HG03039 (cell line): ENCODE results near the gene GJB5.
A peak's percentile ranks its signal among the peaks of the same experiment; 100 is the strongest.
"Not testable (repeated sequence)": the region's sequence is repeated elsewhere in the genome, so short reads cannot be mapped to it uniquely, and the experiment has no call there.

ENCODE experiments used
- ATAC-seq: cut with Tn5 transposase; IDR thresholded peaks from one replicate; pipeline ENCODE4 v1.9.1; 2021; ENCODE audit warnings: mild to moderate bottlenecking, moderate library complexity; ENCODE audit not compliant: unreplicated experiment

Gene GJB5

DNA sequence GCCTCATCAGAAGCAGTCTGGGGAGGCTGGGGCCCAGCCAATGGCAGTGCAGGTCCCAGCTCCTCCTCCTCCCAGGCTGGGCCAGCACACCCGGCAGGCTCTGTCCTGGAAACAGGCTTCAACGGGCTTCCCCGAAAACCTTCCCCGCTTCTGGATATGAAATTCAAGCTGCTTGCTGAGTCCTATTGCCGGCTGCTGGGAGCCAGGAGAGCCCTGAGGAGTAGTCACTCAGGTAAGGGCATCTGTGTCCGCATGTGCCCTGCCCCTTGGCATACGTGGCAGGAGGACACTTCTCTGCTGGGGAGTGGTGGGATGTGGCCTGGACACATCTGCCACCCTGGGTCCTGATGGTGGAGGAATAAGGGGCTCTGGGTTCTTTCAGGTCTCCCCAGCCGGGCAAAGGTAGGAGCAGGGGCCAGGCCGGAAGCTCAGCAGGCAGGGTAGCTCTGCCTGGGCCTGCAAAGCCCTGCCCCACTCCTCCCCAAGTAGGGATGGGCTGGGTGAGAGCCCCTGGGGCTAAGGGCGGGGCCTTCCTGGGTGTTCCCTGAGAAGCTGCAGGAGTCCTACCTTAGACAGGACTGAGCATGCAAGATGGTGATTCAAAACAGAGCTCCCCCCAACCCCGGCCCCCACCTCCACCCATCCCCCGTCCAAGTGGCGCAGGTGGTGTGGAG lies at the start of gene GJB5:
Gene GJB5 (plus strand): TSS at position 84 of the 674 bp plus-strand sequence. CDS start 2,284 bp downstream, outside the sequence.
- ATAC-seq: no peak

DNA sequence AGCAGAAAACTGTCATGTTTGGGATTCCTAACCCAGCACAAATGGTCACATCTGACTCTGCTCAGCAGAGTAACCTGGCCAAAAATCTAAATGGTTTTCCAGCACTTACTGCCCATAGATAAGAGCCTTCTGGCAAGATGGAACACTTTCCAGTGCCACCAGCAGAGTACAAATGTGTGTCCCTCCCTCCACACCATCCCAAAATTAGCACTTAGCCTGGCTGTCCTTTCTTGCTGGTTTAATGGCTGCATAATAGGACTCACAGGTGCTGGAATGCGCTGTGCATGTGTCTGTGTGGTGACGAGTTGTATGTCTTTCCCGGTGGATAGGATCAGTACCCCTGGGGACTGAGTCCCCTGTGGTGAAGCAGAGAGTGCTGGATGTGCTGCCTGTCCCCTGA lies 49.8 kb upstream of the GJB5 start:
- no peak for ATAC-seq

DNA sequence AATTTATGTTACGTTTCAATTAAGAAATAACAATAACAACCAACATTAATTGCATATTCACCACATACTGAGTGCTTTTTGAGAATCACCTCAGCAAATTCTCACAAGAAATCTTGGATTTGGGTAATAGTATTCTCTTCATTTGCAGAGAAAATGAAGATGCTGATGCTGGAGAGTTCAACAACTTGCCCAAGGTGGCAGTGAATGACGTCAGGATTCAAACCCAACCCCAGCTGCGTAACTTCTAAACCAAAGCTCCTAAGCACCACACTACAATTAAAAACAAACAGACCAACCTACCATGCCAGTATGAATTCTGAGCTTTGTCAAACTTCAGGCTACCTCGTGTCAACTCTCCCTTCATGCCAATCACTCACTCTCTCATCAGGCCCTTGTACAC lies 46.7 kb upstream of the GJB5 start:
- no peak for ATAC-seq

DNA sequence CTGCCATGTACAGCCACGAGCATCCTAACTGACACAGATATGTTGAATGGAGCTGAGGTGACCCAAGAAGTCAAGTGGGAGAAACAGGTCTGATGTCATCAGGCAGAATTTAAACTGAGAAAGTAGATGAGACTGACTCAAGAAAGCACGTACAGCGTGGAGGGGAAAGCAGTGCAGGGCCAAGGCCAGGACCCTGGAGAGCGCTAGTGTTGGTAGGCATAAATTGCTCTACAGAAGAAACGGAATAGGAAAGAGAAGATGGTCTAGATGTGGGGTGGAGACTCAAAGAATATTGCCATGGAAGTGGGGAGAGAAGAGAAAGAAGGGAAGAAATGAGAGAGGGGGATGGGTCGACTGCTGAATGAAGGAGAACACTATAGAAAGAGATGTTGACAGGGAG lies 45.3 kb upstream of the GJB5 start:
- ATAC-seq: no peak

DNA sequence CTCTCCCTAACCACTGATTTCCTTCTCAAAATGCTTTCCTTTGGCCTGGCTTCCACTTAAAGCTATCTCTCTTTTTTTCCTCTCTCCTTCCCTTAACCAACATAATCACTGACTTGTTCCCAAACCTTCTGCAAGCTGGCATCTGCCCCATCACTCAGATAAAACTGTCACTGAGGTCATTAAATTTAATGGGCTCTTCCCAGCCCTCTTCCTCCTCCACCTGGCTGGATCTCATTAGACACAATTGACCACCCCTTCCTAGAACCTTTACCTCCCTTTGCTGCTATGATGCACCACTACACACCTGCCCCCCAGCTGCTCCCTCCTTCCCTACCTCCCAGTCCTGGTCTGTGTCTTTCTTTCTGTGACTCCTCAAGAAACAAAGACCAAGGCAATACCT lies 44.0 kb upstream of the GJB5 start:
- ATAC-seq: no peak

DNA sequence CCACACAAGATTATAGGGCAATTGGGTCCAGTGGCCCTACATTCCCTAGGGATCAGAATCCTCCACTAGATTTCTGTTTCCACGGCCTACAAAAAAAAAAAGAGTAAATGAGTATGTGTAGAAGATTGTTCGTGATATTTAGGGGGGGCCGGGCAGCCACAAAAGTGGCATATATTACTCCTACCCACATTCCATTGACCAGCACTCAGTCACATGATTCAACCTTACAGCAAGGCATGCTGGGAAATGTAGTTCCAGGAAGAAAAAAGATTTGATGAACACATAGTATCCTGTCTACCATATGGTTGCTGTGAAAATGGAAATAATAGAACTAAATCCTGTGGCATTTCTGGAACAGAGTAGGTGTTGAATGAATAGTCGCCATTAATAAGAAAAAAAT lies 43.4 kb upstream of the GJB5 start:
- no peak for ATAC-seq

DNA sequence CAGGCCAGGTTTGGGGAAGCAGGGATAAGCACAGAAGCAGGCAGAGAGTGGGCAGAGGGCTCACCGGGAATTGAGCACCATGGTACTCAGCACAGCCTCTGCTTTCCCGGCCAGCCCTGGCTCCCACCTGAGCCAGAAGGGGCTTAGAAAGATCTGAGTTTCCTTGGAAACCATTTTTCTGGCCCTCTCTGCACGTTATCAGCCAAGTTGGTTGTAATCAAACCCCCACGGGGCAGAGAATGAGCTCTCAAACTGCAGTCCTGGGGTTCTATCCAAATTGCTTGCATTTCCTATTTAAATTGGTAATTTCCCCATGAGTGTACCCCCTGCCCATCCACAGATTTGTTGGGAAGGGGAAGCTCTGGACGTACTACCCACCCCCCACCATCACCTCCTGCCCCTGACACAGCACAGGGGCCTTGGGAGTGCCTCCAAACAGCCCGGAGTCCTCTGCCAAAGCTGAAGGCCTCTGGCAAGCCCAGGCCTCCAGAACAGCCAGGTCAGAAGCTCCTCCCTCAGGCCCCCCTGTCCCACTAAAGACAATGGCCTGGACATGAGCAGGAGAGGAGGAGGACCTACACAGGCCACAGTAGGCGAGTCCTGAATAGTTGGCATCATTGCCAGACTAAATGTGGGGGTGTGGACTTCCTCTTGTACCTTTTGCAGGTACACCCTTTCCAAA lies 42.7 kb upstream of the GJB5 start:
- ATAC-seq: no peak

DNA sequence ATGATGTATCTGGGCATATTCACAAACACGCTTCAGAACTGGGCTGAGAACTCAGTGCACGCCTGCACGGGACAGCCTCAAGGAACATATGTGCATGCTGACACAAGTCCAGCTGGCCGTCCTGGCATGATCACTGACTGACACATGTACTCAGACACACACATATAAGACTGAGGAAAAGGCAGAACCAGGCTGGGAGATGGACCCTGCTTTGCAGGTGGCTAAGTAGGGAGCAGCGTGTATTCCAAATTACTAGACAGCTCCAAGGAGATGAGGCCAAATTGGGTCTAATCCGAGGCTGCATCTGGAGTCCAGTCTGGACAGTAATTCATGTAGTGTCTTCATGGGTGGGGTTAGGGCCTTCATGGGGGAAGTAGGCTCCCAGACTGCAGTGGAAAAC lies 41.4 kb upstream of the GJB5 start:
- ATAC-seq: no peak

DNA sequence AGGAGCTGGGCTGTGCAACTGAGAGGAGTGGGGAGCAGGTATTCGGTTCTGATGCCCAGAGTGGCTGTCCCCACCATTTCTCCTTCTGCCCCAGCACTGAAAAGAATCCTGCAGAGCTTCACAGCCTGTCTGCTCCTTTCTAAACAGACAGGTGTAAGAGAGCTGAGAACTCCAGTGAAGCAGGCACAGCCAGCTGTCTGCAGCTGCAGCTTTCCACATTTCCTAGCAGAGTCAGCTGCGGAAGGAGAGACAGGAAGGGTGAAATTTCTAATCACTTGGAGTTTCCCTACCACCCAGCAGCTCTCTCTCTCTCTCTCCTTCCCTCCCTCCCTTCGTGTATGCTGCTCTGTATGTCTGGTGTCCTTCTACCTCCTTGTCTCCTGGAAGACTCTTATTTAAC lies 40.5 kb upstream of the GJB5 start:
- no peak for ATAC-seq

DNA sequence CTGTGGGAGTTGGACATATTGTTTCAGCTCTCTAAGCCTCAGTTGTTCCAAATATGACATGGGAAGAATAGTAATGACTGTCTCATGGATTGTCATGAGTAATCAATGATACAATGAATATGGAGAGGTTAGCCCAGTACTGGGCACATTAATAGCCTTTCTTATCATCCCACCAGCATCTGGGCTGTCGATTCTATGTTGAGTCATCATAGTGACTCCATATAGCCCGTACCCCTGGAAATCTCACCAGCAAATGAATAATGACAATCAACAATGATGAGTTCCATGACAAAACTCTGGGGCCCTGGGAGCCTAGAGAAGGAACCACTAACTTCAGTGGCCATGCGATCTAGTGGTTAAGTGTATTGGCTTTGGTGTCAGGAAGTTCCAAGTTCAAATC lies 39.7 kb upstream of the GJB5 start:
- ATAC-seq: no peak

DNA sequence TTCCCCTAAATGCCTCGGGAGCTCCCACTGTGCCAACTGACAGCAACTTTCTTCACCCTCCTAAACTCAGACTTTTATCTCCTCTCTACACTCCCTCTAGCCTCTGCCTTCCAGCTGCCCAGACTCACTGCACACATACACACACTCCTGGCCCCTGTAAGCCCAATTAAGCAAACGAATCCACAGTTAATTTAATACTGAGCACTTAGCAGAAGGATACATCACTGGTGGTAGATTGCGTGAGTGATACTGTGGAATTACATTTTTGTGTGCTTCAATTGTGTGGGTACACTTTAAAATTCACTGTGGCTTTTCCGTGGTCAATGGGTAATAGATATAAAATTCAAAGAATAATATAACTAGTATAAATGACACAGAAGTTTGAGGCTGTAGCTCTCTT lies 33.6 kb upstream of the GJB5 start:
- no peak for ATAC-seq

DNA sequence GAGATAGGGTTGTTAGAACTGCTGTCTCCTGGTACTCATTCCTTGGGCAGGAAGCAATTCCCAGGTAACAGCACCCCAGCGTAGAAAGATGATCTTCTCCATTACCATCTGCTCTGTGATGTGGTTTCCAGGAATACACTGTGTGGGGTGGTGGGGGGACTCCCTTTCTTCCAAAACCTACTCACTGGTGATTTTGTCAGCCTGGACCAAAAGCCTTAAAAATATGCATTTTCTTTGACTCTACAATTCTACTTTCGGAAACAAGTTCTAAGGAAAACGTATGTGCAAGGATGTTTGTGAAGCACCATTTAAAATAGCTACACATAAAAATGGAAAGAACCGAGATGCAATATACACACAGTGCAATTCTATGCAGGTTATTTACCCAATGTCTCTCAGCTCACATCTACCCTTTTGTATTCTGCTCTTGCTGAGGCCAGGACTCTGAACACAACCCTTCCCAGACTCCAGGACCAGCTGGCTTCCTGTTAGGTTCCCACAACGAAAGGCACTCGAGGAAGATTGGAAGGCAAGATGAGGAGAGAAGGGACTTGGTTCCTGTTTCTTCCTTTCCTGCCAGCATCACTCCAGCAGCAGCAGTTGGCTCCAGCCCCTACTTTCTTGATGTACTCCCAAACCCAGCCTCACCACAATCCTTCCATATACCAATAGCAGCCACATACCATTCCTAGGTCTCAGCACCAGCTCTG lies 33.0 kb upstream of the GJB5 start:
- no peak for ATAC-seq

DNA sequence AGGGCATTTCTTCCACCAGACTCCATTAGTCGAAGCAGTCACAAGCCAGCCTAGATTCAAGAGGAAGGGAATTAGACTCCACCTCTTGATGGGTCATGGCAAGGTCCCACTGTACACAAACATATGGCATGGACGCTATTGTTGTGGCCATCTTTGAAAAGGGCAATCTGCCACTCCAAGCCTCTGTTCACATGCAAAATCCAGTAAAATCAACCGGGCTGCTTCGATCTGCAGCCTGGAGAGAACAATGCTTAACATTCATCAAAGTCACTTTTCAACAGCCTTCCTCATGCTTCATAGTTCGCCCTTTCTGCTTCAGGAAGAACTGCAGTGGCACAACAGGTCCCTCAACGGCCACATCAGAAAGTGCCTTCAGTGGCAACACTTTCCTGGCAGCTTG lies 28.0 kb upstream of the GJB5 start:
- no peak for ATAC-seq

DNA sequence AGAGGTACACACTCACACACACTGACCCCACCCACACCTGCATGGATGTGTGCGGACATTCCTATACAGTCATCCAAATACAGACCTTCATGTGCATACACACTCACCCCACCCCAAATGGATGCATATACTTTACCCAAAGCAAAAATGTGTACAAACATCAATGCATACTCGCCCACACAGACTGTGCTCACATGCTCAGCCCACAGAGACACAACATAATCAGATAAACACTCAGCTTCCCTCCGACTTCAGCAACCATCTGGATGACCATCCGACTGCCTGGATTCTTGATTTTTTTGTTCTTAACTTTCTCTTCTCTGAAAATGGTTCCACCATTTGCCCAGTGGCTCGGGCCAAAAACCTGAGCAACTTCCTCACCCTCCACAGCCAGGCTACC lies 24.4 kb upstream of the GJB5 start:
- no peak for ATAC-seq

DNA sequence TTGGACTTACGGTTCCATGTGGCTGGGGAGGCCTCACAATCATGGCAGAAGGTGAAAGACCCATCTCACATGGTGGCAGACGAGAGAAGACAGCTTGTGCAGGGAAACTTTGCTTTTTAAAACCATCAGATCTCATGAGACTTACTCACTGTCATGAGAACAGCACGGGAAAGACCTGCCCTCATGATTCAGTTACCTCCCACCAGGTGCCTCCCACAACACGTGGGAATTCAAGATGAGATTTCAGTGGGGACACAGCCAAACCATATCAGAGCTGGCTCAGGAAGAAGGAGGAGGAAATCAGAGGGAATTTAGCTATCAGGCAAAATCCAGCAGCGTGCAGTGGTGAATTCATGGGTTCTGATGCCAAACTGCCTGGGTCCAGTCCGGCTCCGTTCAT lies 22.0 kb upstream of the GJB5 start:
- not testable (repeated sequence) for ATAC-seq

DNA sequence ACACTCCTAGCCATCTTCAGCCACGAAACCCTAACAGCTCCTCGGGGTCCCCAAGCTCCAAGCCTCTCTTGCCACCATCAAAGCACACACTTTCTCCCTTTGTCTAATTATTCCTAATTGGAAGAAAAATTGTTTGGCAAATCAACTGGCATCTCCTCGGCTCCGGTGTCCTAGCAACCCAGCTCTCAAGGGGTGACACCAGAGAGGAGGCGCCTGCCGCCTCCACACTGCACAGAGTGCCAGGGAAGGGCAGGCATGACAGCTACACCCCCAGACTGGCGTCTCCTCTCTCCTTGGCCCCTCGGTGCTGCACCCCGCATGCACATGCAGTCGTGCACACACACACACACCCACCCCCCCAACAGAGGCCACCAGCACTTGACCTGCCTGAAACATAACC lies 18.2 kb upstream of the GJB5 start:
- no peak for ATAC-seq

DNA sequence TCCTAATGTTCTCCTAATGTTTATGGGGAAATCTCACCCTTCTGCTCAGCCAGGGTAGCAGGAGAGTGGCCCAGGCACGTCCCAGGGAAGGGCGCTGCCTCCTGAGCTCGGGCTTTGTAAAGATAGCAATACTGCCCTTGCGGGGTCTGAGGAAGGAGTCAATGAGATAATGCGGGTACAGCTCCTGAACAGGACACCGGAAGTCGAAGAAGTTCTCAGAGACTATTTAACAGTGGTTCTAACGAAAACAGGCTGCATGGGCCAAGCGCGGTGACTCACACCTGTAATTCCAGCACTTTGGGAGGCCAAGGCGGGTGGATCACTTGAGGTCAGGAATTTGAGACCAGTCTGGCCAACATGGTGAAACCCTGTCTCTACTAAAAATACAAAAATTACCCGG lies 17.6 kb upstream of the GJB5 start:
- ATAC-seq: not testable (repeated sequence)

DNA sequence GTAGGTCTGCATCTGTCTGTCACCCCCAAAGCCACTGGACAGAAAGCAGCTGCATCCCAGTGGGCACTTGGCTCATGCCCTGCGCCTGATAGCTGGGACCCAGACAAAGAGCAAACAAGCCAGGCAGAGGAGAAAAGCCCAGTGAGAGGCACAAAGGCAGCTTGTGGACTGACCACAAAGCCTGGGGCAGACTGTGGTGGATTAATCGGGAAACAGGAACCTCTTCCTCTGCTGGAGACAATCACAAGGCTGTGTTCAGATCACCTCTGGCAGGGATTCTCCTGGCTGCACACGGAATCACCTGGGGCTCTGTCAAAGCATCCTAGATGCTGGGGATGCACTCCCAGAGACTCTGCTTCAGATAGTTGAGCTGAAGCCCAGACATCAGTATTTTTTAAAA lies 15.2 kb upstream of the GJB5 start:
- no peak for ATAC-seq

DNA sequence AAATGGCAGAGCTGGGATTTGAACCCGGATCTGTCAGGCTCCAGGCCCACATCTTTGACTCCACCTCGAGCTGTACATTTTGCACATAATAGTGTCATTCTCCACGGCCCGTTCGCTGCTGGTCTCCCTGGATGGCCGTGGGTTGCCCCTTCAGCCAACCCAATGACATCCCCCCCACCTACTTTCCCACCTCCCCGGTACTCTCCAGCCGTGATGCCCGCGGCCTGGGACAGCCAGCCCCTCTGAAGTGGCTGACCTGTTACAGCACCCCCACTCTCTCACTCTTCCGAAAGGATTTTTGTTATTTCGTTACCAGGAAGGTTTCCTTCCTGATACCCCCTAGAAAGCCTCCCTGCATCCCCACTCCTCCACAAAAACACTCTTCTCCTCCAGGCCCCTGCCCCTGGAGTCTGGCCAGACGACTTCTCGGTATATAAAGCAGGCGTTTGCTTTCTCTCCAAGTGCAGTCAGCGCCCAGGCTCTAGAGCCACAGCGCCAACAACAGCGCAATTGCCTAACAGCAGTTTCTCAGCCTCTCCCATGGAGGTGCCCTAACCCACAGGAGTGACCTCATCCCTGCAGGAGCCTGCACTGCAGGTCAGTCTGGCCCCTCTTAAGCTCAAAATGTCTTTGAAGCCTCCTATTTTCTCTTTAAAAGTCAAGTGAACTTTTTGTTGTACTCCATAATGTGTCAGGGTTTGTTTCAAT lies 14.5 kb upstream of the GJB5 start:
- ATAC-seq: no peak

DNA sequence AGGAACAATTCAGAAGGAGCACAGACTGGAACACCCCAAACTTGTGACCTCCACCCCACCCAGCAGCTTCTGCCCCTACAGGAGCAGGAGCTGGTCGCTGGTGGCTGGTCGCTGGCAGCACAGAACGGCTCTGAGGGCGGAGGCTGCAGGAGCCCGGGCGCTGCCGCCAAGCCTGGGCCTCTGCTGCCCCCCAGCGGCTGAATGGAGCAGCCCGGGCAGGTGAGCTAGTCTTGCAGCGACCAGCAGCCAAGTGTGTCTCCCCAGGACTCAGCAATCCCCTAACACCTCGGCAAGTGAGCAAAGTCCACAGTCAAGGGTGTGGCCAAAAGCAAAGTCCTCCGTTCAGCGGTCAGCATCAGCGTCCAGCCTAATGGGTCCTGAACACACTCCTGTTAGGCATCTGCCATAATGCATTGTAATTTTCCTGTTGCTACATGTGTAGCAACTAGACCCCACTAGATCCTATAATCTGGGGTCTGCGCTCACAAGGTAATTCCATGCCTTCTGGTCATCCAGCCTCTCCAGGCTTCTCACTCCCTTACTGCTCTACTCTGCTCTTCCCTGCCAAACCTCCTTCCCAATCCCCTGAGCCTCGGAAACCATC lies 12.1 kb upstream of the GJB5 start:
- ATAC-seq: peak; percentile 70

DNA sequence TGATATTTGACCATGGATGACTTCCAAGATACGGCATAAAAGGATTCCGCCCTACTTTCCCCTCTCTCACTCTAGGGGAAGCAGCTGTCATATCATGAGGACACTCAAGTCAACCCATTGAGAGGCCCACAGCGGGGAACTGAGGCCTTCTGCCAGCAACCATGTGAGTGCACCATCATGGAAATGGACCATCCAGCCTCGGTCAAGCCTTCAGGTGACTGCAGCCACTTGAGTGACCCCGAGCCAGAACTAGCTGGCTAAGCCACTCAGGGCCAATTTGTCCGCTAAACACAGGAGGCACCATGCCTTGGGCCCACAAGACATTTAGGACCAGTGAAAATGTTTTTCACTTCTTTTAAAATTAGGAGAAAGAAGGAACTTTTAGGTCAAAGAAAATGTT lies 11.1 kb upstream of the GJB5 start:
- no peak for ATAC-seq
